GM19193 (cell line): ENCODE measurements around the gene DCTN4.

Experiments
- POLR2A ChIP-seq: IDR thresholded peaks from 4 replicates; pipeline ENCODE4 v1.6.1; 2011; ENCODE audit not compliant: insufficient read depth, insufficient read length; ENCODE audit errors: extremely low read depth

DCTN4 gene

DNA sequence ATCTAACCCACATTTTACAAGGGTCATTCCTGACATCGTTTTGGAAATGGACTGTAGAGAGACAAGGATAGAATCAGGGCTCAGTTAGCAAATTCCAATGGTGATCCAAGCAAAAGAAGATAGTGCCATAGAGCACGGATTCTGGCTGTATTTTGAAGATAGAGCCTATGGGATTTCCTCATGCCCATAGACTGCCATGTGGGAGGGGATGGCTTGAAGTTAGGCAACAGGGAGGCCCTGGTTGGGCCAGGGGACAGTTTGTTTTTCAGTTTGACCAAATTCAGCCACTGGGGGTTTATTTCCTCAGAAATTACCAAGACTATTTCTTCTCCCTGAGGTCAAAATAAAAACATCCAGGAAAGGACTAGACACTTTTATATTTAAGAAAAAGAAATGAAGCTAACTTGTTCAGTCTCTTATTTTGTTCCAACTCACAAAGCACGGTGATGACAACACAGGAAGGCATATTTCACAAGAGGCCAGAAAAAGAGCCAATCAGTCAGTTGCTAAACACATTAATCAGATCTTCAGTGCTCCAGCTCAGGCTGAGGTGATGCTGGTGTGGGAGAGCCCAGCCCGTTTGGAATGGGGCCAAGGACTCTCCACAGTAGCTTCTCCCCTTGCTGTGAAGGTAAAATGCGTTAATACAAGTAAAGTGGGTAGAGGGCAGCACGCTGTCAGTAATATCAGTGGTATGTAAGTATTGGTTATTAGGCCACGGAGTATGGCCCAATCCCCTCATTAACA lies 4.4 kb upstream of the DCTN4 start:
- TF ChIP-seq POLR2A: no peak

DNA sequence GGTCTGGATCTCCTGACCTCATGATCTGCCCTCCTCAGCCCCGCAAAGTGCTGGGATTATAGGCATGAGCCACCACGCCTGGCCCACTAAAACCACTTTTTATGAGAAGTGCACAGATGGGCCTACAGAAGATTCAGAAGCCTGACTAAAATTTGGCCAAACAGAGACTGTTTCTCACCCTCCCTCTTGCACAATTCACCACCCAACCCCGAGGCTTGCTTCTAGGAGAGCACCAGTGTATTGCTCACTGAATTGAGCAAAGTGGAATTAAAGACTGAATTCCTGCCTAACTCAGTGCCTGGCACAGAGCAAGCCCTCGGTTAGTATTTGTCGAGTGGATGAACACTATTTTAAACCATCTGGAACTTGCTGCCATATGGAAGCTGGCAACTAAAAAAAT lies 3.4 kb upstream of the DCTN4 start:
- no peak for TF ChIP-seq POLR2A

DNA sequence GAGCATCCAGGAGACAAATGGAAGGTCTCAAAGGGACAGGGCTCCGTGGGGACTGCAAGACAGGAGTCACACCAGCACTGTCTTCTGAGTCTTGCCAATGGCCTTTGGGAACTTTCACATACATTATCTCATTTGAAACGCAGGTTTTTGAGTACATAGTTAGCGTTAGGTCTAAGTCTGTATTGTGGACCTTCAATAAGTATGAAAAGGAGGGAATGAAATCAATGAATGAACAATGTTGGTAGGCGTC lies 442 bp upstream of the DCTN4 start:
- TF ChIP-seq POLR2A: no peak

DNA sequence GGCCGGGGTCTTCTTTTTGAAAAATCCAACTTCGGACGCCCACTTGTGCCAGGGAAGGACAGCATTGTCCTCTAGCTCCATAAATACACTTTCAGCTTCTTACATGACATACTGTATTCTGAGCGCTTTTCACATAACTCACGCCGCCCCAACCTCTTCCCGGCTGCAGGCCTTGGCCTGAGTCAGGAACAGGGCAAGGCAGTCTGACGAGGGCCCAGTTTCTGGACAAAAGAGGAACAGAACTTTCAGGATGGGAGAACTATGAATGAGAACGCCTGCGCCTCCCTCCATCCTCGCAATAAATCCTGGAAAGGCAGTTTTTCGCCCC lies 650 bp downstream of the DCTN4 start:
- TF ChIP-seq POLR2A: no peak

DNA sequence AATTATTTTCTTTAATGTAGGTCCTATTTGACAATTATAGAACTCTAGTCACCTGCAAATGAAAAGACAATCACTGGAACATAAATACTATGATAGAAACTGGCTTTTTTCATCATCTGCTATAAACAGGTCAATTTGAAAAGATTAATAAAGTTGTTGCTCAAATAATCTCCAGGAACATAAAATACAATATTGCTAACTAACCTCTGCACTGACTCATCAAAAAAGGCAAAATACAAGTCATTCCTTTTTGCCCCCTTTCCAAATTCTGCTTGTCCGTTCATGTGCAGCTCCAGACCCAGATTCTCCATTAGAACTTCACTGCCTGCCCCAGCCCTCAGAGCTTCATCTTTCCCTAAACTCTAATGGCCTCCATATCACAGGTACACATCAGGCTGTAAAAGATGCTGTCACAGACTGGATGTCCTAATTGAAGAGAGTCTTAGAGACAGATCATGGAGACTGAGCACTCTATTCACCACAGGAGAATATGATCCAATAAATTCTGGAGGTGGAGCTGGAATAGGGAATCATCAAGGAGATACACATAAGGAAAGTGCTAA lies 1.6 kb downstream of the DCTN4 start:
- TF ChIP-seq POLR2A: no peak

DNA sequence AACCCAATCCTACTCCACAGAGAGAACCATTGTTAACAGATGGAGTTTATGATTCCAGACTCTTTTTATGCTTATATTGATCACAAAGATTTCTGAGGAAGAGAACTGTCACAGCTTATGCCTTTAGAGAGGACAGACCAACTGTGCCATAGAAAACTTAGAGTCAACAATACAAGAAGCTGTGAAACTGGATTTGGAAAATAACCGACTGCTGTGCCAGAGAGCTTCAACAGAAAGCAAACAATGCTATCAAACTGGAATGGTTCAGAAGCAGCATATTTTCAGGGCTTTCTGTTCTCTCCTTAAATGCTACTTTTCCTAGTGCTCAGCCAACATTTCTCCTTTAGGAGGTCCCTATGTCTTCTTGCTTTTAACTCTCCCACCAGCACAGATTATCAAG lies 5.0 kb downstream of the DCTN4 start:
- no peak for TF ChIP-seq POLR2A

DNA sequence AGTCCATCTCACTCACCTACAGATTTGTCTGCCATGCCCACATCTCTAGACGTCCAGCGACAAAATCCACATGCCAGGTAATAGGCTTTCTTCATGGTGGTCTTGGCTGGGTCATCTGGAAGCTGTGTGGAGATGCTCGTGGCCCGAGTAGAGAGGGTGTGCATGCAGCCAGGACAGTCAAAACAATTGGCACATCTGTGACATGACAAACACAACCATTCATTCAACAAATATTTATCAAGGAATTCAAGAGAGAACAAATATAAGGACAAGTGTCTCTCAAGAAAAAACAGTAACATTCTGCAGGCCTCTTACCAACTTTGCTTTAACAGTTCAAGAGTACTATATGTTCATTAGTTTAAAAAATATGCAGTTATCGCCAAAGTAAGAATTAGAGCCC lies 5.4 kb downstream of the DCTN4 start:
- TF ChIP-seq POLR2A: no peak

DNA sequence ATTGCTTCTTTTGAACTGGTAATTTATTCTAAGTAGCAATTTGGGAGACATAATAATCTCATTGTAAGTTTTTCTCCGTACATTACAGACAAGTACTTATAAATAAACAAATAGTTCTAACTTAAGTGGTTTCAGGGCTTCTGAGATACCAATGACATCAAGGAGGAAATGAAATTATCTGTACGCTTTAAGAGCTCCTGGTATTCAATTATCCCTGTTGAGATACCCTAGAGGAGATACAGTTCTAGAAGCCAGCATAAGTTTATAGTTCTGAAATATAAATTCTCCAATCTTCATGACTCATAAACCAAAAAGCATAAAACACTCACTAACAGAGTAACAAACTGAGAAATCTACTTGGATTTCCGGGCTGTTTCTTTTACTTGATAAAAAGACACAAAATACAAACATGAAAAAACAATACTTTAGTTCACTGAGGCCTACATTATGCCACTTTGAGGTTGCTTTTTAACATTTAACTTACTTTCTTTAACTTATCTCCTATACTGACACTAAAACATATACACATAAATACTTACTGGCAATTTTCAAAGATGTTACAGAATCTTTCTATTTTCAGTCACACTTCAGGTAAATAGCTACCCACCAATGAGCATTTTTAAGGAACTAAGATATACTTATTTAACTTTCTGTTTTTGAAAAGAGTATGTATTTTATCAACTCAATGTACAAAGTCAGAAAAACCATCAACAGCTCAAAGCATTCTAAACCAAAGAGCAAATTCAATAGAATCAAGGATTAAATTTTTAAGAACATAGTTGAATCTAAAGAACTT lies 7.5 kb downstream of the DCTN4 start:
- TF ChIP-seq POLR2A: no peak

DNA sequence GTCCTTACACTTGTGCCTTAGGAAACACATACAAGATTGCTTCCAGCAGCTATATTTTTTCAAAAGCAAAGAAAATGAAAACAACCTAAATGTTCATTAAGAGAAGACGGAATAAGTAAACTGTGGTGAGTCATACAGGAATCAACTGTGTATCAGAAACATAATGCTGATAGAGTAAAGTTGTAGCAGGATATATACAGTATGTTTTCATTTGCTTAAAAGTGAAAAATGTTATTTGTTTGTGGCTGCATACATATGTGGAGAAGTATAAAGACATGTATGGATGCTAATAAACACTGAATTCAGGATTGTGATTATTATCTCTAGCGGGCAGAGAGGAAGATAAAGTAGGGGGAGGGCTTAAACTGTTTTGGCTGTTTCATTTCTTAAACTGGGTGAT lies 8.3 kb downstream of the DCTN4 start:
- no peak for TF ChIP-seq POLR2A

DNA sequence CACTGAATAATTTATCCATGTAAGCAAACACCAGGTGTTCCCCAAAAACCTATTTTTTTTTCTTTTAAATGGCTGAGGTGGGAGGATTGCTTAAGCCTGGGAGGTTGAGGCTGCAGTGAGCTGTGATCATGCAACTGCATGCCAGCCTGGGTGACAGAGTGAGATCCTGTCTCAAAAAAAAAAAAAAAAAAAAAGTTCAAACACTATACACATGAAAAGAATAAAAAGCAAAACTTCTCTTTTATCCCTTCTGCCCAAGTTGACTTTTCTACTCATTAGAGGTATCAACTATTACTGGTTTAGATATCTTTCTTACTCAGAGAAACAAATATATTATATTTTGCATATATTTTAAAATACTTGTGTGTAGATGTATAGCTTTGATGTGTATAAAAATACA lies 17.8 kb downstream of the DCTN4 start:
- TF ChIP-seq POLR2A: no peak

DNA sequence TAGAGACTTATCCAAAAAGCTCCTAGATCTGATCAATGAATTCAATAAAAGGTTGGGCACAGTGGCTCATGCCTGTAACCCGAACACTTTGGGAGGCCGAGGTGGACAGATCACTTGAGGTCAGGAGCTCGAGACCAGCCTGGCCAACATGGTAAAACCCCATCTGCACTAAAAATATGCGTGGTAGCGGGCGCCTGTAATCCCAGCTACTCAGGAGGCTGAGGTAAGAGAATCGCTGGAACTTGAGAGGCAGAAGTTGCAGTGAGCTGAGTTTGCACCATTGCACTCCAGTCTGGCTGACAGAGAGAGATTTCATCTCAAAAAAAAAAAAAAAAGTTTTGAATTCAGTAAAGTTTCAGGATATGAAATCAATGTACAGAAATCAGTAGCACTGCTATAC lies 20.0 kb downstream of the DCTN4 start:
- no peak for TF ChIP-seq POLR2A

DNA sequence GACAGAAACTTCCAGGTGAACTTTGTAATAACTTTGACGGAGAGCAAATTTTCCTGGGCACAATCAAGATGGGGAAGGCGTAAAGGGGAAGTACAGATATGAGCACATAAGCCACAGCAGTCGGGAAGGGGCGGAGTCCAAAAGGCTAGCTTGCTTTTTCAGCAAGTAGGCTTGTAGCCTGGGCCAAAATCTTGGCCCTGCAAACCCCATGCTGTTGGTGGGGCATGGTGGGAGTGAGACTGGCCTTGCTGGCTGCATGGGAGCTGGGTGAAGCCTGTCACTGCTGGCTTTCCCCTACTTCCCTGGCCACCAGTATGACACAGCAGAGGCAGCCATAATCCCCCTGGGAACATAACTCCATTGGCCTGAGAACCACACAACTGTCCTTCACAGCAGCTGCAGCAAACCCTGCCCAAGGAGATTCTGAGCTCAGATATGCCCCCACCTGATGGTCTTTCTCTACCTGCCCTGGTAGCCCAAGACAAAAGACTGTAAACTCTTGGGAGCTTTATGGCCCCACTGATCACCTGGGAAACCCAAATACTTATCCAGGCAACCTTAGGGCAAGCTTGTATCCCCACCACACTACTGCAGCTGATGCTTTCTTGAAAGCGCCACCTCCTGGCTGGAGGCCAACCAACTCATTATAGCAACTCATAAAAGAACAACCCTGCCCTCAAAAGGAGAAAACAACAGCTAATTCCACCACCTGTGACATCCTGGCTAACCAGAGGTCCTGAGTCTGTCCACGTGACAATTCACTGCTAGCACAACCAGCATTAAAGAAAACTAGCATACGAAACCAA lies 24.0 kb downstream of the DCTN4 start:
- TF ChIP-seq POLR2A: no peak

DNA sequence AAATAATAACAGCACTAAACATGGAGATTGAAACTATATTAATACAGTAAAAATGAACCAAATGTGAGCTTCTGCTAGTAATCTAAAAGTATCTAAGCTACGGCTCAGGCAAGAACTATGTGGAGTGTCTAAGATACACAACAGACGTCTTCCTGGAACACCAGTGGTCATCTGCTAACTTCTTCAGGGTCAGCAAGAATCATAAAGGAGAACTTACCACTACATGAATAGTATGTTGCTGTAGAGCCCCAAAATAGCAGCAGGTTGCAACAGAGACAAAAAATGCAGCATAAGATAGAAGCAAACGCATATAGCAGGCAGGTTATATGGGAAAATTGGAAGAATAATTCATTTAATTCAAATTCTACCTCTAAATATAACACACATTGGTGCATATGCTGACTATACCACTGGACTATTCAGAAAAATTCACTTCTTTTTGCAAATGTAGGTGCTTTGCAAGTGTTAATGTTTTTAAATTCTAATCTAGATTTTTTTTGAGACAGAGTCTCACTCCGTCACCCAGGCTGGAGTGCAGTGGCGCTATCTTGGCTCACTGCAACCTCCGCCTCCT lies 27.1 kb downstream of the DCTN4 start:
- TF ChIP-seq POLR2A: no peak

DNA sequence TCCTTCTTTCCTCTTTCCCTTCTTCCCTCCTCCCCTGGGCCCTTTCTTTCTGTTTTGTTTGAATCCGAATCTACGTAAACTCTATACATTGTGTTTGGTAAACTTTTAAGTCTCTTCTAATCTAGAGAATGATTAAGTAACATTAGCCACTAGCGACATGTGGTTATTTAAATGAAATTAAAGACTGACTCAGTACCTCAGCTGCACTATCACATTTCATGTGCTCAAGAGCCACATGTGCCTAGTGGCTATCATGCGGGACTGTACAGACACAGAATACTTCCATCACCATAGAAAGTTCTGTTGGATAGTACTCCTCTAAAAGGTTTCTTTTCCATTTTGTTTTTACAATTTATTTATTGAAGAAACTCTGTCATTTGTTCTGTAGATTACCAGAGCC lies 29.0 kb downstream of the DCTN4 start:
- TF ChIP-seq POLR2A: no peak

DNA sequence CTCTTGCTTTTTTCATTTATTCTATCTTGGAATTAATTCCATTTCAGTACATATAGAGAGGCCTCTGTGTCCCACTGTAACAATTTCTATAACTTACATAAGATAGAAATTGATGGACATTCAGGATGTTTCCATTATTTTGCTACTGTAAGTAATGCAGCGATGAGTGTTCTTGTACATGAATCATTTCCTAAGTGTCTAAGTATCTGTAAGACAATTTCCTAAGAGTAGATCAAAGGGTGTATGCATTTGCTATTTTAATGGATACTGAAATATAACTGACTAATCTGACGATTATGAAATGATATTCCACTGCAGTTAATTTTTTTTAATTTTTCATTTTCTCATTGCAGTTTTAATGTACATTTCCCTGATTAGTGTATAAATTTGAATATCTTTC lies 35.0 kb downstream of the DCTN4 start:
- TF ChIP-seq POLR2A: no peak
